Fibroblast of mammary gland (primary cell): ENCODE data around the gene KLHL6.
A peak's percentile ranks its signal among the peaks of the same experiment; 100 is the strongest.

Experiments used
- DNase-seq: peaks from one replicate; pipeline ENCODE4 v3.0.0-alpha.2; 2010; ENCODE audit warnings: low read depth
- H3K4me3 ChIP-seq: 2 replicates; pipeline ENCODE4 v1.5.1; 2011; ENCODE audit warnings: low read depth, mild to moderate bottlenecking, low read length, moderate library complexity; ENCODE audit not compliant: control insufficient read depth
- TF ChIP-seq, protein P1 (sequence below): conservative IDR thresholded peaks from 2 replicates; pipeline ENCODE4 v1.5.1; 2011; ENCODE audit warnings: low read depth, low read length, inconsistent platforms; ENCODE audit not compliant: control insufficient read depth, insufficient read depth

The KLHL6 gene

GRCh38 chr3:183555541-183556081, at the start of gene KLHL6:
KLHL6 (minus strand) TSS chr3:183555706; CDS start chr3:183555653, 53 bp downstream.
- no peak for DNase-seq
- TF ChIP-seq, protein P1, sequence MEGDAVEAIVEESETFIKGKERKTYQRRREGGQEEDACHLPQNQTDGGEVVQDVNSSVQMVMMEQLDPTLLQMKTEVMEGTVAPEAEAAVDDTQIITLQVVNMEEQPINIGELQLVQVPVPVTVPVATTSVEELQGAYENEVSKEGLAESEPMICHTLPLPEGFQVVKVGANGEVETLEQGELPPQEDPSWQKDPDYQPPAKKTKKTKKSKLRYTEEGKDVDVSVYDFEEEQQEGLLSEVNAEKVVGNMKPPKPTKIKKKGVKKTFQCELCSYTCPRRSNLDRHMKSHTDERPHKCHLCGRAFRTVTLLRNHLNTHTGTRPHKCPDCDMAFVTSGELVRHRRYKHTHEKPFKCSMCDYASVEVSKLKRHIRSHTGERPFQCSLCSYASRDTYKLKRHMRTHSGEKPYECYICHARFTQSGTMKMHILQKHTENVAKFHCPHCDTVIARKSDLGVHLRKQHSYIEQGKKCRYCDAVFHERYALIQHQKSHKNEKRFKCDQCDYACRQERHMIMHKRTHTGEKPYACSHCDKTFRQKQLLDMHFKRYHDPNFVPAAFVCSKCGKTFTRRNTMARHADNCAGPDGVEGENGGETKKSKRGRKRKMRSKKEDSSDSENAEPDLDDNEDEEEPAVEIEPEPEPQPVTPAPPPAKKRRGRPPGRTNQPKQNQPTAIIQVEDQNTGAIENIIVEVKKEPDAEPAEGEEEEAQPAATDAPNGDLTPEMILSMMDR: no peak
- no peak within 1 kb of the TSS for H3K4me3 ChIP-seq

DNA sequence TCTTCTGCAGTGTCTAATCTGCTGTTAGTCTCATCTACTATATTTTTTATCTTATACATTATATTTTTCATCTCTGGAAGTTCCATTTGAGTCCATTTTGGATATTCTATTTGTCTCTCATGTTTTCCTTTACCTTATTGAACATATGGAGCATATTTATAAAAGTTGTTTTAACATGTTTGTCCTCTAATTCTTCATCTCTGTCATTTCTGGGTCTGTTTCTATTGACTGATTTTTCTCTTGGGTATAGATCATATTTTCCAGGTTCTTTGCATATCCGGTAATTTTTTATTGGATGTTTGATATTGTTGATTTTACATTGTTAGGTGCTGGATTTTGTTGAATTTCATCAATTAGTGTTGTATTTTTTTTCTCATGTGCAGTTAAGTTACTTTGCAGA, 42.5 kb upstream of the KLHL6 start:
- no peak overlapping the region for H3K4me3 ChIP-seq
- TF ChIP-seq, protein P1: no peak
- no peak for DNase-seq

DNA sequence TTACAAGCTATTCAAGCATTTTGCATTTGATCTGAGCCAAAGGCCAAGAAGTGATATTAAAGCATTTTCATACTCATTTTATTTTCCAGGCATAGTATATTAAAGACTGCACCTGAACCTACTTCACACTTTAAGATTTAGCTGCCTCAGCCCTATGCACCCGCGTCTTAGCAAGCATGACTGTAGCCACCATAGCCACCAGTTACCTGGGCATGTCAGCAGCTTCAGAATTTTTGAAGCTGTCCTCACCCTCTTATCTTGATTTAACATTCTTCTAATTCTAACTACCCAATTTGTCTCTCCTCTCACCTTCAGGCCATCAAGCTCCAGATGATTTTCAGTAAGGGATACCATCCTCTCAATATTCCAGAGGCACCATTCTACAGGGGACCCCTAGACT, 39.1 kb upstream of the KLHL6 start:
- no peak for DNase-seq
- TF ChIP-seq, protein P1: no peak
- H3K4me3 ChIP-seq: no peak overlapping the region

- H3K4me3 ChIP-seq: no peak overlapping the region
- TF ChIP-seq, protein P1: no peak
- no peak for DNase-seq
These were observed 37.3 kb upstream of the KLHL6 start for GRCh38 chr3:183592821-183593220.

- TF ChIP-seq, protein P1: peak; percentile 15
- H3K4me3 ChIP-seq: no peak overlapping the region
- no peak for DNase-seq
These were observed 36.5 kb upstream of the KLHL6 start for GRCh38 chr3:183591881-183592521.

- no peak overlapping the region for H3K4me3 ChIP-seq
- TF ChIP-seq, protein P1: no peak
- DNase-seq: no peak
These were observed 34.9 kb upstream of the KLHL6 start for GRCh38 chr3:183590442-183590841.
